ENCODE measurements around the gene COPB1.

Gene COPB1

GRCh38 chr11:14411818-14412217 is 87.8 kb downstream of the COPB1 start:
- no peak for TF ChIP-seq CTCF (IDR thresholded peaks at IDR 0.05; ENCODE audit: extremely low read depth, insufficient read depth, missing control alignments)
- in situ Hi-C loops (cut with MboI; ENCODE audit: low pct_unique_long_range_greater_than_20kb, low sequenced_read_pairs, unreplicated experiment) = no loop called here
- no peak for DNase-seq (ENCODE audit: low spot score)

- DNase-seq (ENCODE audit: low spot score) = no peak
- in situ Hi-C loops (cut with MboI; ENCODE audit: low pct_unique_long_range_greater_than_20kb, low sequenced_read_pairs, unreplicated experiment) = no loop called here
- no peak for TF ChIP-seq CTCF (IDR thresholded peaks at IDR 0.05; ENCODE audit: extremely low read depth, insufficient read depth, missing control alignments)
These were observed 89.7 kb downstream of the COPB1 start for GRCh38 chr11:14409891-14410290.

- no peak for TF ChIP-seq CTCF (IDR thresholded peaks at IDR 0.05; ENCODE audit: extremely low read depth, insufficient read depth, missing control alignments)
- in situ Hi-C loops (cut with MboI; ENCODE audit: low pct_unique_long_range_greater_than_20kb, low sequenced_read_pairs, unreplicated experiment) = no loop called here
- DNase-seq (ENCODE audit: low spot score) = no peak
These were observed 91.0 kb downstream of the COPB1 start for GRCh38 chr11:14408612-14409011.
